Naive thymus-derived CD4-positive, alpha-beta T cell (primary cell): Measurements from ENCODE around the gene CREB5. TPM values are rescaled to one million over a fixed set of nuclear protein-coding genes. Genes with fewer than 3 reads are reported as not detected.

Source experiments
- ATAC-seq: fragments of 150-1000 bp; cut with Tn5 transposase; 2 replicates; pipeline ENCODE4 v1.10.0; 2021; ENCODE audit warnings: mild to moderate bottlenecking, moderate library complexity
- CTCF ChIA-PET: fragments of 350-600 bp; sonication (Branson Sonifier 250); formaldehyde crosslinking; loops from one replicate; lab custom pipeline; 2021; ENCODE audit warnings: antibody characterized with exemption; lab: Charles Lee
- POLR2A ChIA-PET: fragments of 350-600 bp; sonication (Branson Sonifier 250); formaldehyde crosslinking; loops from one replicate; lab custom pipeline; 2021; ENCODE audit warnings: antibody characterized with exemption, inconsistent platforms; lab: Charles Lee
- DNase-seq, 9 donors: peaks; one replicate each; pipeline versions ENCODE4 v3.0.0 to v3.0.0-alpha.2; 2020 to 2022; ENCODE audit warnings: mixed read lengths in 1 of 9
- H3K27ac ChIP-seq: one replicate; pipeline ENCODE4 v1.7.0; 2013; ENCODE audit warnings: mild to moderate bottlenecking, low read depth, low read length, moderate library complexity
- H3K27me3 ChIP-seq, 2 donors: one replicate each; pipeline ENCODE4 v1.7.0; 2013; ENCODE audit warnings: low read length in 2 of 2, mild to moderate bottlenecking in 2 of 2, moderate library complexity in 2 of 2; ENCODE audit not compliant: control insufficient read depth in 2 of 2, insufficient read depth in 2 of 2
- H3K36me3 ChIP-seq, 3 experiments: 1 replicate in 2 of 3; 2 replicates in 1 of 3; pipeline ENCODE4 v1.7.0; 2013; ENCODE audit warnings: low read length in 3 of 3, mild to moderate bottlenecking in 3 of 3, moderate library complexity in 1 of 3; ENCODE audit not compliant: insufficient read depth in 3 of 3, control insufficient read depth in 2 of 3
- H3K4me1 ChIP-seq, 2 donors: one replicate each; pipeline ENCODE4 v1.7.0; 2013; ENCODE audit warnings: low read length in 2 of 2, mild to moderate bottlenecking in 2 of 2, moderate library complexity in 1 of 2; ENCODE audit not compliant: control insufficient read depth in 2 of 2, insufficient read depth in 2 of 2
- H3K4me3 ChIP-seq: 2 replicates; pipeline ENCODE4 v1.7.0; 2013; ENCODE audit warnings: mild to moderate bottlenecking, low read length
- H3K9me3 ChIP-seq, 3 experiments: 1 replicate in 2 of 3; 2 replicates in 1 of 3; pipeline ENCODE4 v1.7.0; 2013; ENCODE audit warnings: low read length in 3 of 3; ENCODE audit not compliant: control insufficient read depth in 2 of 3
- H3K27ac Mint-ChIP-seq, 9 donors: one replicate each; pipeline ENCODE4 v1.8.0; 2020 to 2022; ENCODE audit warnings: mixed read lengths in 9 of 9, mild to moderate bottlenecking in 8 of 9, moderate library complexity in 5 of 9, inconsistent platforms in 2 of 9
- H3K27me3 Mint-ChIP-seq, 5 donors: one replicate each; pipeline ENCODE4 v1.8.0; 2021 to 2022; ENCODE audit warnings: mixed read lengths in 5 of 5, mild to moderate bottlenecking in 1 of 5
- H3K36me3 Mint-ChIP-seq, 5 donors: one replicate each; pipeline ENCODE4 v1.8.0; 2020 to 2022; ENCODE audit warnings: mixed read lengths in 5 of 5, mild to moderate bottlenecking in 3 of 5, inconsistent platforms in 1 of 5
- H3K4me1 Mint-ChIP-seq, 7 donors: one replicate each; pipeline ENCODE4 v1.8.0; 2020 to 2022; ENCODE audit warnings: mixed read lengths in 7 of 7, mild to moderate bottlenecking in 3 of 7, inconsistent platforms in 1 of 7
- H3K4me3 Mint-ChIP-seq, 10 donors: one replicate each; pipeline ENCODE4 v1.8.0; 2020 to 2022; ENCODE audit warnings: mild to moderate bottlenecking in 10 of 10, mixed read lengths in 10 of 10, moderate library complexity in 6 of 10, inconsistent platforms in 2 of 10
- H3K9me3 Mint-ChIP-seq, 11 donors: one replicate each; pipeline ENCODE4 v1.8.0; 2020 to 2022; ENCODE audit warnings: mixed read lengths in 11 of 11, mild to moderate bottlenecking in 4 of 11, inconsistent platforms in 1 of 11, moderate library complexity in 1 of 11
- intact Hi-C, 2 donors: fragments of 100-400 bp; cut with micrococcal nuclease; formaldehyde crosslinking; loops; one replicate each; pipeline ENCODE4 v1.15.1; 2023
- polyA plus RNA-seq, 2 donors: library from polyadenylated mRNA; unstranded; fragments of 300-500 nt; fragmentation: Illumina TruSeq; gene quantifications; one replicate each; pipeline ENCODE4 v1.2.3, GENCODE V29; 2021
- total RNA-seq, 6 experiments: library from RNA in 5 of 6; stranded (reverse) in 5 of 6; gene quantifications; 1 replicate in 5 of 6; 2 replicates in 1 of 6; pipeline ENCODE4 v1.2.3 and lab custom pipeline; 2021 to 2026

The CREB5 gene
- total and polyA plus RNA-seq, 7 experiments from 2014 or later: 0.22 to 18.4 (median 3.6) TPM; not detected in 4

DNA sequence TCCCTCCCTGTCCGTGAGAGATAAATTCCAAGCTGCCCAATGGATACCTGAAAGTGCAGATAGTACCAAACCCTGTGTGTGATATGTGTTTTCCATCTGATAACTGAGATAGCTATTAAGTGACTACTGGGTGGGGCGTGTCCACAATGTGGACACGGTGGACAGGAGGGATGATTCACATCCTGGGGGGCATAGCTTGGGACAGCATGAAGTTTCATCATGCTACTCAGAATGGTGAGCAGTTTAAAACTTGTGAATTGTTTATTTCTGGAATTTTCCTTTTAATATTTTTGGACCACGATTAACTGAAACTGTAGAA lies 158.6 kb downstream of the CREB5 start:
- peaks cover 0 to 3% (median 0%) of the 10 kb centered on the region in 11 donors for H3K9me3 Mint-ChIP-seq
- H3K4me1 ChIP-seq: no peaks in the 10 kb centered on the region
- intact Hi-C loops: no loop called here

DNA sequence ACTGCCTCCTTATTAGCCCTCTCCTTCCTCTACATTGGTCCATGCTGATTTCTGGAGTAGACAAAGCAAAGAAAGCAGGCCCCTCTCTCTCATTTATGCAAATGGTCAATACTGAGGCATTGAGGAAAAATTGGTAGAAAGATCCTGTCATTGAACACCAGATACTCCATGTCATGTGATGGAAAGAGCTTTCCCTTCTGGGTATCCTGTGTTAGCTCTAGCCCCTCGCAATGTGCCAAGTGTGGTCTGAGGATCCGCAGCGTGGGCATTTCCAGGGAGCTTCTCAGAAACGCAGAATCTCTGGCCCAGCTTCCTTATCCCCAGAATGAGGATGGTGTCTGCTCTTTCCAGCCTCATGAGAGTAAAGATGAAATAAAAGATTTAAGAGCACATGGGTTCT lies 159.1 kb downstream of the CREB5 start:
- ChIA-PET POLR2A (no interaction called here), CTCF (no interaction called here)
- Histone ChIP-seq H3K4me1 (no peaks in the 10 kb centered on the region), H3K27ac (no peak overlapping the region), H3K27me3 (no peaks in the 10 kb centered on the region), H3K4me3 (no peak overlapping the region), H3K36me3 (no peaks in the 10 kb centered on the region), H3K9me3 (no peaks in the 10 kb centered on the region)
- Mint-ChIP-seq H3K27me3 (peaks cover 2 to 42% (median 26%) of the 10 kb centered on the region in 5 donors), H3K4me3 (no peak overlapping the region), H3K27ac (no peak overlapping the region), H3K36me3 (no peaks in the 10 kb centered on the region), H3K9me3 (peaks cover 0 to 3% (median 0%) of the 10 kb centered on the region in 11 donors), H3K4me1 (no peaks in the 10 kb centered on the region)
- DNase-seq (no peak), ATAC-seq (no peak)
- intact Hi-C loops: no loop called here

More for the DNA sequence above, 158.6 kb downstream of the CREB5 start:
- CTCF ChIA-PET: no interaction called here
- Histone ChIP-seq H3K27me3 (no peaks in the 10 kb centered on the region), H3K27ac (no peak overlapping the region), H3K9me3 (no peaks in the 10 kb centered on the region), H3K36me3 (no peaks in the 10 kb centered on the region), H3K4me3 (no peak overlapping the region)
- Mint-ChIP-seq H3K36me3 (no peaks in the 10 kb centered on the region), H3K4me3 (no peak overlapping the region), H3K4me1 (no peaks in the 10 kb centered on the region), H3K27me3 (peaks cover 2 to 42% (median 23%) of the 10 kb centered on the region in 5 donors), H3K27ac (no peak overlapping the region)
- DNase-seq (no peak), ATAC-seq (no peak)
- POLR2A ChIA-PET: no interaction called here

- Mint-ChIP-seq H3K4me3 (no peak overlapping the region), H3K27ac (no peak overlapping the region), H3K4me1 (no peaks in the 10 kb centered on the region), H3K9me3 (peaks cover 0 to 3% (median 0%) of the 10 kb centered on the region in 11 donors), H3K27me3 (peaks cover 2 to 42% (median 26%) of the 10 kb centered on the region in 5 donors), H3K36me3 (no peaks in the 10 kb centered on the region)
- intact Hi-C loops: no loop called here
- DNase-seq: no peak
- ChIA-PET CTCF (no interaction called here), POLR2A (no interaction called here)
- H3K4me1 ChIP-seq: no peaks in the 10 kb centered on the region
- H3K36me3 ChIP-seq: no peaks in the 10 kb centered on the region
- no peaks in the 10 kb centered on the region for H3K27me3 ChIP-seq
- H3K27ac ChIP-seq: no peak overlapping the region
- no peak overlapping the region for H3K4me3 ChIP-seq
- no peak for ATAC-seq
- H3K9me3 ChIP-seq: no peaks in the 10 kb centered on the region
Measured at GRCh38 chr7:28572321-28573058, 160.2 kb downstream of the CREB5 start.

DNA sequence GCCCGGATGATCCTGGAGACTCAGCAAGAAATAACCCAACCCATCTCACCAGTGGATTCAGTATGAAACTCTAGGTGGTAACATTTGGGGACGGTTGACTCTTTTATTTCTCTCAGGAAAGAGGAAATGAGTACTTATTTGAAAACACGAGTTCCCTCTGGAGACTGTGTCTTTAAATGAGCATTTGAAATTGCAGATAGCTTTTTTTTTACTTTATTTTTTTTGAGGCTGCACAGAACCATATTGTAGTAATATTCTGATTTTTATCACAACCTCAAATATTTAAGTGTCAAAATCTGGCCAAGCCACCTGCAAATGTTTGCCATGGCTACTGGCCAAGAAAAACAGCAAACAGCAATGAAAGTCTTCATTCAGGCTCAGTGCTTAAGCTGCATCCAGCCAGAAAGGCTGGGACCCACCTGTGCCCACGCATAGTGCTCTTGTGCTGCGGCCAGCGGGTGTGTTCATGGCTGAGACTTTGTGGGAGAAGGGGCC lies 160.8 kb downstream of the CREB5 start:
- Histone ChIP-seq H3K36me3 (no peaks in the 10 kb centered on the region), H3K4me1 (no peaks in the 10 kb centered on the region), H3K27ac (no peak overlapping the region), H3K9me3 (no peaks in the 10 kb centered on the region), H3K27me3 (no peaks in the 10 kb centered on the region), H3K4me3 (no peak overlapping the region)
- no peaks in the 10 kb centered on the region for H3K36me3 Mint-ChIP-seq
- ChIA-PET POLR2A (no interaction called here), CTCF (no interaction called here)
- H3K27ac Mint-ChIP-seq: no peak overlapping the region
- peaks cover 2 to 42% (median 26%) of the 10 kb centered on the region in 5 donors for H3K27me3 Mint-ChIP-seq
- peaks cover 0 to 3% (median 0%) of the 10 kb centered on the region in 11 donors for H3K9me3 Mint-ChIP-seq
- ATAC-seq (no peak), DNase-seq (no peak)
- no peak overlapping the region for H3K4me3 Mint-ChIP-seq
- intact Hi-C loops: no loop called here
- H3K4me1 Mint-ChIP-seq: no peaks in the 10 kb centered on the region

GRCh38 chr7:28573651-28574301 lies 161.5 kb downstream of the CREB5 start:
- CTCF ChIA-PET: no interaction called here
- H3K27ac ChIP-seq: no peak overlapping the region
- no peak for DNase-seq
- peaks cover 2 to 42% (median 25%) of the 10 kb centered on the region in 5 donors for H3K27me3 Mint-ChIP-seq
- peaks cover 0 to 3% (median 0%) of the 10 kb centered on the region in 11 donors for H3K9me3 Mint-ChIP-seq
- H3K36me3 ChIP-seq: no peaks in the 10 kb centered on the region
- no peaks in the 10 kb centered on the region for H3K36me3 Mint-ChIP-seq
- H3K9me3 ChIP-seq: no peaks in the 10 kb centered on the region
- no peak overlapping the region for H3K4me3 Mint-ChIP-seq
- H3K27me3 ChIP-seq: no peaks in the 10 kb centered on the region
- no peak overlapping the region for H3K4me3 ChIP-seq
- H3K27ac Mint-ChIP-seq: no peak overlapping the region
- H3K4me1 Mint-ChIP-seq: no peaks in the 10 kb centered on the region
- POLR2A ChIA-PET: no interaction called here
- intact Hi-C loops: no loop called here
- H3K4me1 ChIP-seq: no peaks in the 10 kb centered on the region
- ATAC-seq: no peak

DNA sequence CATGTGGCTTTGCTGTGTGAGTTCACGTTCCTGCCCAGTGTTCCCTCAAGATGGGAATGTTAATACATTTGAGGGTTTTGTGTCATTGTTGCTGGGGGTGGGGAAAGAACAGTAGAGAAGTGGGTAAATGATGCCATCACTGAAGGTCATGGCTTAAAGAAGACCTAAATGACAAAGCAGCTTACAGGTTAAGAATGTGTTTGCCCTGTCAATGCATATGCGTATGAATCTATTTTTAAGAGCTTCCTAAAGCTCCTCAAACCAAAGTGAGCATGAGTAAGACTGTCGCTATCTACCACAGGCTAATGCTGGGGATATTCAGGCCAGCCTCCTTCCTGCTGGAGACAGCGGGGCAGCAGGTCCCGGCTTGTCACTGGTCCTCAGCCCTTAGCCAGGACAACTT lies 162.9 kb downstream of the CREB5 start:
- H3K27me3 Mint-ChIP-seq: peaks cover 2 to 38% (median 23%) of the 10 kb centered on the region in 5 donors
- POLR2A ChIA-PET: no interaction called here
- CTCF ChIA-PET: no interaction called here
- H3K4me1 Mint-ChIP-seq: no peaks in the 10 kb centered on the region
- ATAC-seq (no peak), DNase-seq (no peak)
- no peaks in the 10 kb centered on the region for H3K36me3 Mint-ChIP-seq
- H3K9me3 Mint-ChIP-seq: peaks cover 0 to 3% (median 0%) of the 10 kb centered on the region in 11 donors
- intact Hi-C loops: no loop called here
- H3K36me3 ChIP-seq: no peaks in the 10 kb centered on the region
- no peaks in the 10 kb centered on the region for H3K9me3 ChIP-seq
- no peak overlapping the region for H3K27ac Mint-ChIP-seq
- no peak overlapping the region for H3K27ac ChIP-seq
- H3K4me1 ChIP-seq: no peaks in the 10 kb centered on the region
- no peaks in the 10 kb centered on the region for H3K27me3 ChIP-seq
- no peak overlapping the region for H3K4me3 ChIP-seq
- no peak overlapping the region for H3K4me3 Mint-ChIP-seq
